ENCODE data around the gene DOCK2. TPM values are rescaled to one million over a fixed set of nuclear protein-coding genes. Genes with fewer than 3 reads are reported as not detected.

The DOCK2 gene
- total RNA-seq, 1 experiment from 2014 or later, result 4.6 TPM

DNA sequence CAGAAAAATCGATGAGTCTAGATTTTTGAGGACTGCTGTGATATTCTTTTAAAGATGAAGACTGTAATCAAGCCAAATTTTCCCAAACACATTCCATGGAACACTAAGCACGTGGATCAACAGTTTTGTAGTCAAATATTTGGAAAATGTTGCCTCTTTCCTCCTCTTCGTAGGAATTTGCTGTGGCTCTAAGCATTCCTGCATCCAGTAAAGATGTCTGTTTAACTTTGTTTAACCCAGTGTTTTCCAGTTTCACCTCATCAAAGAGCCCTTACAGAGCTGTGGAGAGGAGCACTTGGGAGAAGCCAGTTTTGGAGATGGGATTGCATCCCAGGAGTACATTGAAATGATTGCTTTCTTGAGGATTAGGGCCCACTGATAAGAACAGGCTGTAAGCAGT is 284.3 kb downstream of the DOCK2 start:
- H3K4me3 Mint-ChIP-seq, result no peak overlapping the region
- ATAC-seq (no peak), DNase-seq (ENCODE audit: low spot score) (no peak)
- ChIA-PET POLR2A (no interaction called here), CTCF (interaction anchor here (1.0 to 4.3 kb wide), 2 partner anchors 59 to 95 kb away, joined by 3 to 25 read pairs; partner anchors contain the start of gene INSYN2B)
- no peak for TF ChIP-seq NR2C2 (CRISPR knock-in tag; IDR thresholded peaks at IDR 0.05)
- TF ChIP-seq PRRX2 (CRISPR knock-in tag; IDR thresholded peaks at IDR 0.05), result no peak
- no peak for TF ChIP-seq NFYB (CRISPR knock-in tag; conservative IDR thresholded peaks at IDR 0.05; ENCODE audit: low read depth)
- TF ChIP-seq, protein P1, sequence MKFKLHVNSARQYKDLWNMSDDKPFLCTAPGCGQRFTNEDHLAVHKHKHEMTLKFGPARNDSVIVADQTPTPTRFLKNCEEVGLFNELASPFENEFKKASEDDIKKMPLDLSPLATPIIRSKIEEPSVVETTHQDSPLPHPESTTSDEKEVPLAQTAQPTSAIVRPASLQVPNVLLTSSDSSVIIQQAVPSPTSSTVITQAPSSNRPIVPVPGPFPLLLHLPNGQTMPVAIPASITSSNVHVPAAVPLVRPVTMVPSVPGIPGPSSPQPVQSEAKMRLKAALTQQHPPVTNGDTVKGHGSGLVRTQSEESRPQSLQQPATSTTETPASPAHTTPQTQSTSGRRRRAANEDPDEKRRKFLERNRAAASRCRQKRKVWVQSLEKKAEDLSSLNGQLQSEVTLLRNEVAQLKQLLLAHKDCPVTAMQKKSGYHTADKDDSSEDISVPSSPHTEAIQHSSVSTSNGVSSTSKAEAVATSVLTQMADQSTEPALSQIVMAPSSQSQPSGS (CRISPR knock-in tag; IDR thresholded peaks at IDR 0.05; ENCODE audit: borderline replicate concordance, low read depth), result no peak
- TF ChIP-seq ATF1 (CRISPR knock-in tag; IDR thresholded peaks at IDR 0.05), result no peak
- TF ChIP-seq ZBTB21 (CRISPR knock-in tag; IDR thresholded peaks at IDR 0.05; ENCODE audit: borderline replicate concordance), result no peak
- TF ChIP-seq, protein P2, sequence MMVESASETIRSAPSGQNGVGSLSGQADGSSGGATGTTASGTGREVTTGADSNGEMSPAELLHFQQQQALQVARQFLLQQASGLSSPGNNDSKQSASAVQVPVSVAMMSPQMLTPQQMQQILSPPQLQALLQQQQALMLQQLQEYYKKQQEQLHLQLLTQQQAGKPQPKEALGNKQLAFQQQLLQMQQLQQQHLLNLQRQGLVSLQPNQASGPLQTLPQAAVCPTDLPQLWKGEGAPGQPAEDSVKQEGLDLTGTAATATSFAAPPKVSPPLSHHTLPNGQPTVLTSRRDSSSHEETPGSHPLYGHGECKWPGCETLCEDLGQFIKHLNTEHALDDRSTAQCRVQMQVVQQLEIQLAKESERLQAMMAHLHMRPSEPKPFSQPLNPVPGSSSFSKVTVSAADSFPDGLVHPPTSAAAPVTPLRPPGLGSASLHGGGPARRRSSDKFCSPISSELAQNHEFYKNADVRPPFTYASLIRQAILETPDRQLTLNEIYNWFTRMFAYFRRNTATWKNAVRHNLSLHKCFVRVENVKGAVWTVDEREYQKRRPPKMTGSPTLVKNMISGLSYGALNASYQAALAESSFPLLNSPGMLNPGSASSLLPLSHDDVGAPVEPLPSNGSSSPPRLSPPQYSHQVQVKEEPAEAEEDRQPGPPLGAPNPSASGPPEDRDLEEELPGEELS (CRISPR knock-in tag; IDR thresholded peaks at IDR 0.05), result no peak
- TF ChIP-seq ZNF263 (CRISPR knock-in tag; IDR thresholded peaks at IDR 0.05; ENCODE audit: low read depth), result no peak
- TF ChIP-seq FOXP1 (CRISPR knock-in tag; IDR thresholded peaks at IDR 0.05; ENCODE audit: borderline replicate concordance), result no peak
- TF ChIP-seq TCF7 (CRISPR knock-in tag; IDR thresholded peaks at IDR 0.05; ENCODE audit: low read depth), result no peak
- TF ChIP-seq ZNF138 (CRISPR knock-in tag; conservative IDR thresholded peaks at IDR 0.05), result no peak
- no peak for TF ChIP-seq HMGA2 (CRISPR knock-in tag; IDR thresholded peaks at IDR 0.05)
- TF ChIP-seq, protein P3, sequence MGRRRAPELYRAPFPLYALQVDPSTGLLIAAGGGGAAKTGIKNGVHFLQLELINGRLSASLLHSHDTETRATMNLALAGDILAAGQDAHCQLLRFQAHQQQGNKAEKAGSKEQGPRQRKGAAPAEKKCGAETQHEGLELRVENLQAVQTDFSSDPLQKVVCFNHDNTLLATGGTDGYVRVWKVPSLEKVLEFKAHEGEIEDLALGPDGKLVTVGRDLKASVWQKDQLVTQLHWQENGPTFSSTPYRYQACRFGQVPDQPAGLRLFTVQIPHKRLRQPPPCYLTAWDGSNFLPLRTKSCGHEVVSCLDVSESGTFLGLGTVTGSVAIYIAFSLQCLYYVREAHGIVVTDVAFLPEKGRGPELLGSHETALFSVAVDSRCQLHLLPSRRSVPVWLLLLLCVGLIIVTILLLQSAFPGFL (CRISPR knock-in tag; IDR thresholded peaks at IDR 0.05; ENCODE audit: borderline replicate concordance), result no peak
- TF ChIP-seq, protein P4, sequence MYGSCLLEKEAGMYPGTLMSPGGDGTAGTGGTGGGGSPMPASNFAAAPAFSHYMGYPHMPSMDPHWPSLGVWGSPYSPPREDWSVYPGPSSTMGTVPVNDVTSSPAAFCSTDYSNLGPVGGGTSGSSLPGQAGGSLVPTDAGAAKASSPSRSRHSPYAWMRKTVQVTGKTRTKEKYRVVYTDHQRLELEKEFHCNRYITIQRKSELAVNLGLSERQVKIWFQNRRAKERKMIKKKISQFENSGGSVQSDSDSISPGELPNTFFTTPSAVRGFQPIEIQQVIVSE (CRISPR knock-in tag; IDR thresholded peaks at IDR 0.05; ENCODE audit: borderline replicate concordance), result no peak
- TF ChIP-seq, protein P5, sequence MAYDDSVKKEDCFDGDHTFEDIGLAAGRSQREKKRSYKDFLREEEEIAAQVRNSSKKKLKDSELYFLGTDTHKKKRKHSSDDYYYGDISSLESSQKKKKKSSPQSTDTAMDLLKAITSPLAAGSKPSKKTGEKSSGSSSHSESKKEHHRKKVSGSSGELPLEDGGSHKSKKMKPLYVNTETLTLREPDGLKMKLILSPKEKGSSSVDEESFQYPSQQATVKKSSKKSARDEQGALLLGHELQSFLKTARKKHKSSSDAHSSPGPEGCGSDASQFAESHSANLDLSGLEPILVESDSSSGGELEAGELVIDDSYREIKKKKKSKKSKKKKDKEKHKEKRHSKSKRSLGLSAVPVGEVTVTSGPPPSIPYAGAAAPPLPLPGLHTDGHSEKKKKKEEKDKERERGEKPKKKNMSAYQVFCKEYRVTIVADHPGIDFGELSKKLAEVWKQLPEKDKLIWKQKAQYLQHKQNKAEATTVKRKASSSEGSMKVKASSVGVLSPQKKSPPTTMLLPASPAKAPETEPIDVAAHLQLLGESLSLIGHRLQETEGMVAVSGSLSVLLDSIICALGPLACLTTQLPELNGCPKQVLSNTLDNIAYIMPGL (CRISPR knock-in tag; IDR thresholded peaks at IDR 0.05), result no peak
- no peak for TF ChIP-seq ZNF317 (CRISPR knock-in tag; IDR thresholded peaks at IDR 0.05; ENCODE audit: borderline replicate concordance, low read depth)
- TF ChIP-seq, protein P6, sequence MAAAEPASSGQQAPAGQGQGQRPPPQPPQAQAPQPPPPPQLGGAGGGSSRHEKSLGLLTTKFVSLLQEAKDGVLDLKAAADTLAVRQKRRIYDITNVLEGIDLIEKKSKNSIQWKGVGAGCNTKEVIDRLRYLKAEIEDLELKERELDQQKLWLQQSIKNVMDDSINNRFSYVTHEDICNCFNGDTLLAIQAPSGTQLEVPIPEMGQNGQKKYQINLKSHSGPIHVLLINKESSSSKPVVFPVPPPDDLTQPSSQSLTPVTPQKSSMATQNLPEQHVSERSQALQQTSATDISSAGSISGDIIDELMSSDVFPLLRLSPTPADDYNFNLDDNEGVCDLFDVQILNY (CRISPR knock-in tag; IDR thresholded peaks at IDR 0.05), result no peak
- TF ChIP-seq ZNF219 (CRISPR knock-in tag; IDR thresholded peaks at IDR 0.05; ENCODE audit: borderline replicate concordance), result no peak
- no peak for TF ChIP-seq ZNF671 (CRISPR knock-in tag; IDR thresholded peaks at IDR 0.05)
- H3K4me1 Mint-ChIP-seq, result peaks cover 6% of the 10 kb centered on the region; the same call in 1 of the 2 replicates
- no peak overlapping the region for H3K27ac Mint-ChIP-seq
- H3K27me3 Mint-ChIP-seq (ENCODE audit: low read depth), result no peaks in the 10 kb centered on the region
- H3K9me3 Mint-ChIP-seq, result no peaks in the 10 kb centered on the region
- no peaks in the 10 kb centered on the region for H3K36me3 Mint-ChIP-seq

All from WTC11 (cell line).